ENCODE results near the gene PELI3.

Gene PELI3

GRCh38 chr11:66475349-66476172 is 8.9 kb downstream of the PELI3 start:
- no peak for DNase-seq (ENCODE audit: low read depth)

DNA sequence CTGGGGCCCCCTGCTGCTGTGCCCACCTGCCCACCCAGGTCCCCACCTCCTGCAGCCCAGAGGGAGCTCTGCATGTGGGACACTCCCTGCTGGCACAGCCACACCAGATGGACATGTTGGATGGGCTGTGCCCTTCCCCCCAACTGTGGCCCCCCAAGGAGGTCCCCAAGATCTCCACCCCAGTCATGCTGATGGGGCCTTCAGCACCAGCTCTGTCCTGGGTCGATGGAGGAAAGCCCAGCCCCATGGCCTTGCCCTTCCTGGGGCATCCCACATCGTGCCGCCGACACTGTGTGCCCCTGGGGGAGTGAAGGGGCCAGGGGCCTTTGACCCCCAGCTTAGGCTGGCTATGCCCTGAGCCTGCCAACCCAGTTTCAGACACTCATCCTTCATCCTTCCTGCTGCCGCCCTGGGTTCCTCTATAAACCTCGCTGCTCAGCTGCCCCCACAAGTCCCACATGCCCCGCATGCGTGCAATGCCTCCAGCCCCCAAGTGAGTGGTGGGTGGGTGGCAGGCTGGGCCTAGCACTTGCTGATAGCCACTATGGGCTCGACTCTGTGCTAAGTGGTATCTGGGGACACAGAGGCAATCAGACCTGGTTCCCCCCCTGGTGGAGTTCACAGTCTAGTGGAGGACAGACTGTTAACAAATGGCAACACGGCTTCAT is 9.6 kb downstream of the PELI3 start:
- no peak for DNase-seq (ENCODE audit: low read depth)

- no peak for DNase-seq (ENCODE audit: low read depth)
These were observed 10.1 kb downstream of the PELI3 start for GRCh38 chr11:66476841-66477251.

DNA sequence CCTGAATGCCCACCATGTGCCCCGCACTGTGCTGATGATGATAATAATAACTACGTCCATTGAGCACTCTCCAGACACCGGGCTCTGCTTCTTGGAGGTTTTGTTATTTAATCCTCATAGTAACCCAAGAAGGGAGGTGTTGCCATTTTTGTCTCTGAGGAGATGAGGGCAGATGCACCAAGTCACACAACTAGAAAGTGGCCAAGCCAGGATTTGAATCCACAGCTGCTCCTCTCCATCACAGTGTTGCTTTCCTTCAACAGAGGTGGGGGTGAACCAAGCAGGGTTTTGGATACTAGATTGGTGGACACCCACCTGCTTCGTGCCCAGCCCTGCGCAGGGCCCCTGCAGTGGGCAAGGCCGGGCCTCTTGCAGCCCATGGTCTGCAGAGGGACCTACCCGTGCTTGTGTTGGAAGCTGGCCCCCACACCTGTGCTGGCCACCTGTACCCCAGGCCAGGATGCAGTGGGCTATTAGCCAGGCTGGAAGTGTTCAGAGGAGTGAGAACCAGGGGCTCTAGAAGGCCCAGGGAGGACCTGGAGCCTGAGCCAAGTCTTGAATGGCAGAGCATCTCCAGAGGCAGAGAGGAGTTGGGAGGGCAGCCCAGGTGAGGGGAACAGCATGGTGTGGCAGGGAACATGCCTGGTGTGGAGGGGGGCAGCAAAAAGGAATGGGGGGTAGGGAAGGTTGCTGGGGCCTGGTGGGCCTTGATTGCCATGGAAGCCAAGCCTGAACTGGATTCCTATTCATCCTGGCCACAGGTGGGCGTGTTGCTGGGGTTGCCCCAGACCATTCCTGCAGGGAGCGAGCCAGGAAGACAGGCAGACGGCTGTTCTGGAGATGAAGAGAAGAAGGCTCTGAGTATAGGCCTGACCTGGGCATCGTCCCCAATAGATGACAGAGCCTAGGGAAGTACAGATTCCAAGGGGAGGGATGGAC is 10.8 kb downstream of the PELI3 start:
- DNase-seq (ENCODE audit: low read depth), result no peak

DNA sequence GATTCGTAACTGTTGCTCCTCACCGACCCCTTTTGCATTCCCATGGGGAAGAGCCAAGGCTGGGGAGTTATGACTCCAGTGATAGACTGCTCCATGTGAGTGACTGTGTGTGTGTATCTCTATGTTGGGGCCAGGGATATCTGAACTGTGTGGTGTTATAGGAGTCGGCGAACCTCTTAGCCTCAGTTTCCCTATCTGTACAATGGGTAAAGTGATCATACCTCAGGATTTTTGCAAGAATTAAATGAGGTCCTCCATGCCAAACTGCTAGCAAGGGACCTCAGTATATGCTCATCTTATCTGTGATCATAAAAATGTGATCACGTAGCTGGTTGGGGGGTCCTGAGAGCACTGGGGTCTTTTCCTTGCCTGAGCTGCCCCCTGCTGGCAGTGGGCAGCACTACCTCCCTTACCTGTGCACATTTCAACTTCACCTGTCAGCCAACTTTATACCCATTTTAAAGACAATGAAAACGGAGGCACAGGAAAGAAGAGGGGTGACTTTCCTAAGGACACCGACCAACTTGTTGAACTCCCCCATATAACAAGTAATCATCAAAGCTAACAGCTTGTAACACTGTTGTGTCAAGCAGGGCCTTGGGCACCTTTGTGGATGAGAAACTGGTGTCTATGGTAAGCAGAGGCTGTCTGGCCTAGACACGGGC is 12.2 kb downstream of the PELI3 start:
- no peak for DNase-seq (ENCODE audit: low read depth)

DNA sequence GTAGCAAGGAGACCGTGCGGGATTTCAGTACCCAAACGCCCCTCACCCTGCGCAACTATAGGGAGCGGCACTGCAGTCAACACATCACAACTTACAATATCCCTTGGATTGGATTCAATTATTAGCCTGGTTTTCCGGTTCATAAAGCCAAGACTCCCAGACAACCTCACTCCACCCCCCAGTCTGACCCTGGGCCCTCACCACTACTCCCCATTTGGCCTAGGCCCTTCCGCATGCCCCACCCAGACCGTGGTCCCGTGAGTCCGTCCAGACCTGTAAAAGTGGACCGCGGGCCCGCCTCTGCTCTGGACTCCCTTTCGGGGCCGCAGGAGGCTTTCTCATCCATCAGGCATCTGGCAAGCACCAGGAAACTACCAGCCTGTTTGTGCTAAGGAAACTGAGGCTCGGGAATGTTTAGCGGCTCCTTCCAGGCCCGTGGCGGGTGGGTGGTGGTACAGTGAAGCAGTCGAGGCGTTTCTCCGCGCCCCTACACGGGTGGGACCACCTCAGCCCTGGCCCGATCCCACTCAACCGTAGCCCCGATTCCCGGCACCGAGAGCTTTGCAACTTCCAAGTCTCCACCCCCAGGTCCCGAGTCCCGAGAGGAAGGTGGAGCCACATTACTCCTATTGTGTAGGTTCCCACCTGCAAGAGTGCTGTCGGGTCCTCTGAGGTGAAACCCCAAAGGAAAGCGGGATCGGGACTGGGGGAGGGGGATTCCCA is 12.8 kb downstream of the PELI3 start:
- DNase-seq (ENCODE audit: low read depth), result no peak

DNA sequence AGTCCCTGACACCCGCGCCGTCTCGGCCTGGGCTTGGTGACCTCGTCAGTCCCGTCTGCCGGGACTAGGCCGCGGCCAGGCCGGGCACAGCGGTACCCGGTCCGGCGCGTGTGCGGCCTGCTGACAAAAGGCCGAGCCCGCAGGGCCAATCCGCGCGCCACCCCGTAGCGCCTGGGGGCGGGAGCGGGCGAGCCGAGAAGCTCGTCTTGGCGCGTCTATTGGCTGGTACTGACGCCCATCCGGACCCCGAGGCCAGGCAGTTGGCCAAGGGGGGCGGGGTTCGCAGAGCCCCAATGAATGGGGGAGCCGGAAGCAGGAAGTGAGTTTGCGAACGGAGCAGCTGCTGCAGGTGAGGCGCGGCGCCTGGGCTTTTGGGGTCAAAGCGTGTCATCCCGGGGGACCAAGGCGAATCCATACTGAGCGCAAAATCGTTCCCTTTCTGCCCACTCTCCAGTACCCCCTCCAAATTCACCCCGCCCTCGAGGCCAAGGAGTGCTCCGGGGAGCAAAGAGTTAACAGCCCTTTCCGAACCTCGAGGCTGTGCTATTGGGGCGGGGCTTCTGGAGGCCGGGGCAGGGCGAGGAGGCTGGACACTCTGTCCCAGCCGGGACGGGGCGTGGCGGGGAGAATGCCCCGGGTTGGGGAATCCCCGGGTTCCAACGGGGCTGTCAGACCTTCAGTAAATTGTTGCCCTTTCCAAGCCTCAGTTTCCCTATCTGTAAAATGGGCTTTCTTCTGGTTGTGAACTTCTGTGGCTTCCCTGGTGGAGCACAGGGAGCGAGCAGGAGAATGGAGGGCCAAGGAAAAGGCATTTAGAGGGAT is 13.6 kb downstream of the PELI3 start, which contains the start of gene DPP3:
Gene DPP3, plus strand, starts transcription at position 318 of the 822 bp plus-strand sequence. CDS start 1,767 bp downstream, outside the sequence.
- DNase-seq (ENCODE audit: low read depth), result peak; percentile 94

- no peak for DNase-seq (ENCODE audit: low read depth)
These were observed 18.2 kb downstream of the PELI3 start for GRCh38 chr11:66484806-66485380.

DNA sequence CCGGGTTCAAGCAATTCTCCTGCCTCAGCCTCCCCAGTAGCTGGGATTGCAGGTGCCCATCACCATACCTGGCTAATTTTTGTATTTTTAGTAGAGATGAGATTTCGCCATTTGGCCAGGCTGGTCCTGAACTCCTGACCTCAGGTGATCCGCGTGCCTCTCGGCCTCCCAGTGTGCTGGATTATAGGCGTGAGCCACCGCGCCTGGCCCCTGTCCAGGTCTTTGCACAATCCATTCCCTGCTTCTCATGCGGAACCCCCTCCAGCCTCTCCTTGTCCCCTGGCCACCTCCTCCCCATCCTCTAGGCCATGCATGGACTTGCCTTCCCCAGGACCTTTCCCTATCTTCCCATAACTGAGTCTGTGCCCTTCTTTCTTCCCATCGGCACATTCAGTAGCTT is 22.3 kb downstream of the PELI3 start:
- DNase-seq (ENCODE audit: low read depth), result no peak

GRCh38 chr11:66489636-66490035 is 22.9 kb downstream of the PELI3 start:
- DNase-seq (ENCODE audit: low read depth), result no peak

DNA sequence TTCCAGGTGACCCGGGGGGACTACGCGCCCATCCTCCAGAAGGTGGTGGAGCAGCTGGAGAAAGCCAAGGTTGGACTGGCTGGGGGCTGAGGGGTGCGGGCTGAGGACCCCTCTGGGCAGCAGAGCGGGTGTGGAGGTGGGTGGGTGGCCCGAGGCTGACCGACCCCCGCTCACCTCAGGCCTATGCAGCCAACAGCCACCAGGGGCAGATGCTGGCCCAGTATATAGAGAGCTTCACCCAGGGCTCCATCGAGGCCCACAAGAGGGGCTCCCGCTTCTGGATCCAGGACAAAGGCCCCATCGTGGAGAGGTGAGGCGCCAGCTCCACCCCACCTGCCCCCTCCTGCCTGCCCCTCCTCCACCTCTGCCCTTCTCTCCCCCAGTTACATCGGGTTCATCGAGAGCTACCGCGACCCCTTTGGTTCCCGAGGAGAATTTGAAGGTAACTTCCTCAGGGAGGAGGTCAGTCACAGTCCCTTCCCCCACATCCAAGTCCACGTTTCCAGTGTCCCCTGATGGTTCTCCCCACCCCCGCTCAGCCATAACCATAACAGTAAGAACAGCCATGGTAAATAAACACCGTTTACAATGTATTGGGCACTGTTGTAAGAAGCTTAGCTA is 24.7 kb downstream of the PELI3 start:
- DNase-seq (ENCODE audit: low read depth), result no peak

GRCh38 chr11:66492161-66492865 is 25.6 kb downstream of the PELI3 start:
- no peak for DNase-seq (ENCODE audit: low read depth)

GRCh38 chr11:66493130-66493529 is 26.4 kb downstream of the PELI3 start:
- no peak for DNase-seq (ENCODE audit: low read depth)

DNA sequence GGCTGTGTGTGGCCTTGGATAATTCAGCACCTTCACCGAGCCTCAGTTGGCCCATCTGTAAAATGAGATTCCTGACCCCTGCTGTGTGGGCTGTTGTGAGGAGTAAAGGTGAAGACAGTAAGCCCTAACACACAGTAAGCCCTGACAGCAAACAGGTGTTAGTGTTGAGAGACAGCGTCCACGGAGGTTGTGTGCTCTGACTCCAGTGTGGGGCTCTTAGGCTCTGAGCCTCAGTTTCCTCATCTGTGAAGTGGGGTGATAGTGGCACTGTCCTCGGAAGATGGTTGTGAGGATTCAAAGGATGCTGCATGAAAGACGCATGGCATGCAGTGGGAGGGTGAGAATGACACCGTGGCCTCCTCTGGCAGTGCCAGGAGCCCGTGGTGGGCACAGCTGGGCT is 27.8 kb downstream of the PELI3 start:
- DNase-seq (ENCODE audit: low read depth), result no peak

GRCh38 chr11:66494935-66495334 is 28.2 kb downstream of the PELI3 start:
- DNase-seq (ENCODE audit: low read depth), result no peak

DNA sequence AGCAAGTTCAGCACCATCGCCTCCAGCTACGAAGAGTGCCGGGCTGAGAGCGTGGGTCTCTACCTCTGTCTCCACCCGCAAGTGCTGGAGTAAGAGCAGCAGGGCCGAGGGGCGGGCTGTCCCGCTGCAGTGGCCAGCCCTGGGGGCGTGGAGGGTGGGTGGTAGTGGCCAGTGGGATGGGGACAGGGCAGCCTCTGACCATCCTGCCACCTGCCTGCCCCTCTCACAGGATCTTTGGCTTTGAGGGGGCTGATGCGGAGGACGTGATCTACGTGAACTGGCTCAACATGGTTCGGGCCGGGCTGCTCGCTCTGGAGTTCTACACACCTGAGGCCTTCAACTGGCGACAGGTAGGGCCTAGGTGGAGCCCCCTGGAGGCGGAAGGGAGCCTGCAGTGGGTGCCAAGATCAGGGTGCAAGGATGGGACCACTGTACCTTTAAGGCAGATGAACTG is 28.7 kb downstream of the PELI3 start:
- DNase-seq (ENCODE audit: low read depth), result no peak

DNA sequence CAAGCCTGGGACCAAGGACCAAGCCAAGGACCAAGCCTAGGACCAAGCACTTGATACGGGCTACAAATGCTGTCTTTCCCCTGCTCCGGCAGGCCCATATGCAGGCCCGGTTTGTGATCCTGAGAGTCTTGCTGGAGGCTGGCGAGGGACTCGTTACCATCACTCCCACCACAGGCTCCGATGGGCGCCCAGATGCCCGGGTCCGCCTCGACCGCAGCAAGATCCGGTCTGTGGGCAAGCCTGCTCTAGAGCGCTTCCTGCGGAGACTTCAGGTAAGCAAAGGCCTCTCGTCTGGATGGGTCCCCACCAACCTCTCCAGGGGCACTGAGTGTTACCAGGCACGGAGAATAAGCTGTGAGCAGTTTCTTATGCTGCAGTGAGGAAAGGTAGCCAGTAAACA is 30.5 kb downstream of the PELI3 start:
- no peak for DNase-seq (ENCODE audit: low read depth)

- no peak for DNase-seq (ENCODE audit: low read depth)
These were observed 31.8 kb downstream of the PELI3 start for GRCh38 chr11:66498506-66498905.

Data from CMK (cell line).